GM19043 (cell line): ENCODE results near the gene CREBBP.

Experiments
- ATAC-seq: cut with Tn5 transposase; IDR thresholded peaks from one replicate; pipeline ENCODE4 v1.9.1; 2021; ENCODE audit warnings: low read depth; ENCODE audit not compliant: unreplicated experiment

CREBBP gene

GRCh38 chr16:3829631-3830536 is 50.6 kb downstream of the CREBBP start:
- ATAC-seq = no peak

GRCh38 chr16:3825940-3826339 is 54.6 kb downstream of the CREBBP start:
- no peak for ATAC-seq

GRCh38 chr16:3825103-3825502 is 55.4 kb downstream of the CREBBP start:
- ATAC-seq = no peak

- ATAC-seq = no peak
Observed at GRCh38 chr16:3824121-3824795, 56.3 kb downstream of the CREBBP start.

- no peak for ATAC-seq
Observed at GRCh38 chr16:3823427-3823826, 57.1 kb downstream of the CREBBP start.

DNA sequence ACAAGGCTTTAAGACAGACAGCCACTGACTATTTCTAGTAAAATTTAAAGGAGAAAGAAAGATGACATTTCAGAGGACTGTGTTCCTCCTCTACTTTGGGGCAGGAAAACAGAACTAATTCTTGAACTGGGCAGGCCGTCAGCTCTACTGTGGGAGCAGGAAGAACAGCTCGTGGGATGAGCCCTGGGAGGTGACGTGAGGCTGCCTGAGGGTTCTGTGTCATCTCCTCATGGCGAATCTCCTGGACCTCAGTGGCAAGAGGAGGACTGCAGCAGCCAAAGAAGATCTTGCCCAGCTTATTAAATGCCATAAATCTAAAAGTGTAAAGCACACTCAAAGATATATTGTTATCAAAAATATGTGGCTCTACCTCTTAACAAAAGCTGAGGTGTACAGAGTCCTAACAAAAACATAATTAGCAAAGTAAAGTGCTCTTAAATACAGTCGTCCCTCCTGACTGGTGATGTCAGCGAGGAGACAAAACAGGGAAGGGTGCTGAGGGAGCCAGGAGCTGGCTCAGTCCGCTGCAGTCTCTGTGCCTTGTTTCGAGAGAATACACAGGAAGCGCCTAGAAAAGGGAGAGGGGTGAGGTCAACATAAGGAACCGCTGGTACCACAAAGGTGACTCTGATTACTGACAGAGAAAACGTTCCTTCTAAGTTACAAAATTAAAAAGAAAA is 58.0 kb downstream of the CREBBP start:
- no peak for ATAC-seq

DNA sequence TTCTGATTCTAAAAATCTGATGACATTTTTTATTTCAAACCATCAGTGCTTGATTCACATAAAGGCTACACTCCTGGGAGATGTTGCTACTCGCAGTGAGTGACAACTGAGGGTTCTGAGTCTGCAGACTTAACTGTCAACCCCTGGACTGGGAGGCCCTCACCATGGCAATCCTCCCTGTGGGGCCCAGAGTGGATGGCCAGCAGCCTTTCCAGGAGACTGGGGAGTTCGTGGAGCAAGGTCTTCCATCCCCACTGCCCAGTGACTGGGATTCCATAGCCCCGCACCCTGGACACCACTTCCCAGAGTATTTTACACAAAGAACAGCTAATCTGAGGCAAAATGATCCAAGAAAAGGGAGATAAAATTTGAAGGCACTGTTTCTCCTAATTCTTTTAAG is 59.3 kb downstream of the CREBBP start:
- no peak for ATAC-seq

DNA sequence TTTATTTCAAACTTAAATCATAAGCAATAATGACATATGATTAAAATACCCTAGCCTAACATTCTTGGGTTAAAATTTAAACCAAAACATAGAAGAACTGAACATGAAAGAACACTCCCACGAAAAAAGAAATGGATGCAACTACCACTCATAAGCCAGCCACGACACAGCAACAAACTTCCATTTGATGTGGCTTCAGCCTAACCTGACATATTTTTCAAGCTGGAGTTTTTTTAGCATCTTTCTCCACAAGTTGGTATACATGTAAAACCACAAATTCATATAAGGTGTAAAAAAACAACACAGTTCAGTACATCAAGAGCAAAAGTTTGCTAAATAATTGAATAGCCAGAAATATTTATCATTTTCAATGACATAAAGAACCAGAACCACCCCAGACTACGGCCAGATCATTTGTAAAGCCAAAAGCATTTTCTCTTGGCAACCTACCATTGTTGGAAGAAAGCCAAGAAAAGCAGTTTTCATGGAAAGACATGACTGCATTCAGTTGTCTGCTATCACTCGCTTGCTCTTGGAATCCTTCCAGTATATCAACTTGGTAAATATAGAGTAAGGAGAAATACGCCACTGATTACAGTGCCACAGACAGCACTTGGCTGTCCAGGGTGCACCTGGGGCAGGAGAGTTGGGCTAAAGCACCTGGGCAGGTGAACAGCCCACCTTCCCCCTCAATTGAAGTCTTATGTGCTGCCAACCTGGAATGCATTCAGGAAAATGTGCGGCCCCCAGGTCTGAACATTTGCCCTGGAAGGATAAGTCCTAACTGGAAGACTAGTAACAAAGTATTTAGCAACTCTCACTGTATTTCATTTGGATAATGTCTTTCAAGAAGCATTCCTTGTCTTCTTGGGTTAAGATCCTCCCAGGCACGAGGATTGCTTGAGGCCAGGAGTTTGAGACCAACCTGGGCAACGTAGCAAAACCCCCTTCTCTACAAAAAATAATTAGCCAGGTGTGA is 60.5 kb downstream of the CREBBP start:
- ATAC-seq = no peak

- no peak for ATAC-seq
Observed at GRCh38 chr16:3819175-3819527, 61.4 kb downstream of the CREBBP start.

GRCh38 chr16:3816326-3816725 is 64.2 kb downstream of the CREBBP start:
- no peak for ATAC-seq

DNA sequence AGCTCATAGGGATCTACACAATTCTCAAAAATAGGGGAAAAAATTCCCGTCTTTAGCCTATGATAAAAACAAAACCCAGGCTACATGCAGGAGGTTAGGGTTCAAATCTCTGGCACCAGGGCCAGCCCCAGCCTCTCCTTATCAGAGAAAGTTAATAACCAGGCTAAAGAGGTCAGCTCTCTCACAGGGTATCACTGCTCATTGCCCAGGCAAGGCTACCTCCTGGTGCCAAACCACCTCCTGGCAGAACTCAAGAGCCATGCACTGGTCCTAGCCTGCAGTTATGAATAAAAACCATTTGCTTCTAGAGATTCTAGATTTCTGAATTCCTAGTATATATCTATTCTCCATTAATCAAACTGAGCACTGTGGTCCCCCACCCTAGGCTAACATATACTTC is 65.8 kb downstream of the CREBBP start:
- ATAC-seq = no peak

GRCh38 chr16:3812469-3813172 is 67.9 kb downstream of the CREBBP start:
- no peak for ATAC-seq

DNA sequence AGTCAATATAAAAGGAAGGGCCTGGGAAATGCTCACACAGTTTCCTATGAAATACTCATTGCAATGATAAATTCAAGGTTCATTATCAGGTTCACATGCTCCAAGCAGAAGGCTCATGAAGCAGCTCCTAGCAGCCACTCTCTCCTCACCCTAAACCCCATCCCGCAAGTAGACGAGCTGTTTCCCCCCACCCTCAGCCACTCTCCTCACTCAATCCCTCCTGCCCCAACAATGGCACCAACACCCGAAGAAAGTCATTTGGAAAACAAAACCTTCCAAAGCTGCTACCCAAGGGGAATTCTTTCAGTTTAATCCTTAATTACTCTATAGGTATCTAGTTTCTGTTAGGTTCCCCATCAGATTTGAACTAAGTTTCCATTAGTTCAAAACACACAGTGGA is 69.7 kb downstream of the CREBBP start:
- ATAC-seq = no peak

DNA sequence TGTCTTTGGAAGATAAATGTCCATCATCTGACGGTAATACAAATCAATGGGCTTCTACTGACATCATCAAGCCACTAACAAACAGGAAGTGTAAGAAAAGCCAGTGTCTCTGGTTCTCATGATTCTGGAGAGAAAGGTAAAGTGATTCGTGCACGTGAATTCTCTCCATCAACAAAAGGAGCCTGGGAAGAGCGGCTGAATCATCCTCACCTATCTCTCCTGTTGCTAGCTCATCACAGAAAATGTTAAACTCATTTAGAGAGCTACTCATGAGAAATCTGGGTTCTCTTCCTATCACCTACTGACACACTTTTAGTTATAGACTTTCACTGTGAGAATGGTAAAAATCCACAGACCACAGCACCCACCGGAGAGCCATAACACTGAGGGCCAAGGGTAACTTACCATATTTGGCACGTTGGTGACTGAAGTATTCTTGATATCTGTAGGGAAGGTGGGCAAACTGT is 70.3 kb downstream of the CREBBP start:
- no peak for ATAC-seq

GRCh38 chr16:3808308-3809063 is 72.0 kb downstream of the CREBBP start:
- no peak for ATAC-seq

GRCh38 chr16:3807425-3808123 is 72.9 kb downstream of the CREBBP start:
- no peak for ATAC-seq

DNA sequence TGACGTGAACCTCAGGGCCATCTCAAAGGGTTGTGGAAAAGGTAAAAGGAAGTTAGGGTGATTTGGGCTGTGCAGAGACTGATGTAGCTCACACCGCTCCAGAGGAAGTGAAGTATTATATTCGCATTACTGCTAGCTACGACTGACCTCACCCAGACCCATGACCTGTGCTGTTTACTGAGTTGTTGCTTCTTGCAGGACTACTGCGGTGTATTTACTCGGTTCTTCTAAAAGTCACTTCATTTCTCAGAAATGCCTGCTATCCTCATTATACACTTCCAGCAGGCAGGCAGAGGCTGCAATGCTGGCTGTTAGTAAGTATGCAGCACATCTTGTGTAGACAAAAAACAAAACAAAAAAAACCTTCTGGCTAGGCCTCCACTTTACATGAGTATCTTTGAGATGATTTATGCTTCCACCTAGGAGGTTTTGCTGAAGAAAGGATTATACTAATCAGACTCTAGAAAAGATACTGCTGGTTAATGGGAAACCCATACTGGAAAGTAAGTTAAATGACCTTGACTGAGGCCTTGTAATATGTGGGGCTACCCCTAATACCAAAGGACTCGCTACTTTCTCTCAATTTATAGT is 76.0 kb downstream of the CREBBP start:
- ATAC-seq = no peak
